ENCODE data around the gene SERPINI1.

The SERPINI1 gene, protein sequence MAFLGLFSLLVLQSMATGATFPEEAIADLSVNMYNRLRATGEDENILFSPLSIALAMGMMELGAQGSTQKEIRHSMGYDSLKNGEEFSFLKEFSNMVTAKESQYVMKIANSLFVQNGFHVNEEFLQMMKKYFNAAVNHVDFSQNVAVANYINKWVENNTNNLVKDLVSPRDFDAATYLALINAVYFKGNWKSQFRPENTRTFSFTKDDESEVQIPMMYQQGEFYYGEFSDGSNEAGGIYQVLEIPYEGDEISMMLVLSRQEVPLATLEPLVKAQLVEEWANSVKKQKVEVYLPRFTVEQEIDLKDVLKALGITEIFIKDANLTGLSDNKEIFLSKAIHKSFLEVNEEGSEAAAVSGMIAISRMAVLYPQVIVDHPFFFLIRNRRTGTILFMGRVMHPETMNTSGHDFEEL

DNA sequence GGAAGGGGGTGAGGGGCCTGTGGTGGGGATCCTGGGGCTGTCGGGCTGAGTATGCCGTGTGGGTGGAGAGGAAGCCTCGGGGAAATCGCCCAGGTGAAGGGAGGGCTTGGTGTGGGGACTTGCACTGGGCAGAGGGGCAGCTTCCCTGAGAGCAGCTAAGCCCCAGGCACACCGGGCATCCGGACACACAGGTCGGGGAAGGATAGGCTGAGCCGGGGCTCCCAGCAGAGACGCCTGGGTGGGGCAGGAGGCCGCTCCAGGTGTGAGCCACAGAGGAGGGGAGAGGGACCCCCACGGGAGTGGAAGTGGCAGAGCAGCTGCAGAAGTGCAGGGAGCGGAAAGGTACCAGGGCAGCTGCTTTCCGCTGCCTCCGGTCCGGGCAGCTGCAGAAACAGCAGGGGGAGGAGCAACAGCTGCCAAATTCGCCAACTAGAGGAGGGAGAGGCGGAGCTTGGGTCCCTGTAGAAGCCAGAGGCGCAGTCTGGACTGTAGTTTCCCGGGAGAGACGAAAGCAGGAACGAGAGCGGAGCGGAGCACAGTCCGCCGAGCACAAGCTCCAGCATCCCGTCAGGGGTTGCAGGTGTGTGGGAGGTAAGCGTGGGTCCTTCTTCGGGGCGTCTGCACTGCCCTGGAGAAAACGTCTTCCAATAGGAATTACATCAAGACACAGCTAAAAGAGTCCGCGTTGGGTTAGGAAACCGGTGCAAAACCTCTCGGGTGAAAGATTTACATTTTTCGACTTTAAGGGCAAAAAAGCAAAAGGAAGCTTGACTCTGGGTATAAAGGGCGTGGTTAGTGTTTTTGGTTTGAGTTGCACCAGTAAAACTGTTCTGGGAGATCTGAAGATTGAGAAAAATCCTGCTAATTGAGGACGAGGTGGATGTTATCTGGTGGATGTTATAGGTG lies at the start of gene SERPINI1:
SERPINI1 (plus strand) TSS at position 489 of the 906 bp plus-strand sequence. CDS start 53,408 bp downstream, outside the sequence.
- peak; percentile 58 for DNase-seq (ENCODE audit: low read depth)

- DNase-seq (ENCODE audit: low read depth) = no peak
Observed at GRCh38 chr3:167691366-167691765, 44.2 kb upstream of the SERPINI1 start.

GRCh38 chr3:167694121-167694520 lies 41.4 kb upstream of the SERPINI1 start:
- DNase-seq (ENCODE audit: low read depth) = no peak

DNA sequence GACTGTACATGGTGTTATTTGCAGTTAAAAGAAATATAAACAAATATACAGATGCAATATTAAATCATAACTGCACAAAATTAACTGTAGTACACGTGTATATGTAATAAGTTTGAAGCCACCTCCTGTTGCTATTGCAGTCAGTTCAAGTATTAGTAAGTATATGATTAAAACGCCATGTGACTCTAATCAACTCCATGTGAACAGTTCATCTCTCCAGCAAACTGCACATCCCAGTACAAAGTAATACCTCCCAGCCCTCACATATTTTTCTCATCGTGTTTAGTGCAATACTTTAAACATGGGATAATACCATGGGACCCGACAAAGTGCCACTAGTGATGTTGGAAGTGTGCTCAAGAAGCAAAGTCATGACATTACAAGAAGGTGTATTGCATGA lies 35.5 kb upstream of the SERPINI1 start:
- DNase-seq (ENCODE audit: low read depth) = no peak

DNA sequence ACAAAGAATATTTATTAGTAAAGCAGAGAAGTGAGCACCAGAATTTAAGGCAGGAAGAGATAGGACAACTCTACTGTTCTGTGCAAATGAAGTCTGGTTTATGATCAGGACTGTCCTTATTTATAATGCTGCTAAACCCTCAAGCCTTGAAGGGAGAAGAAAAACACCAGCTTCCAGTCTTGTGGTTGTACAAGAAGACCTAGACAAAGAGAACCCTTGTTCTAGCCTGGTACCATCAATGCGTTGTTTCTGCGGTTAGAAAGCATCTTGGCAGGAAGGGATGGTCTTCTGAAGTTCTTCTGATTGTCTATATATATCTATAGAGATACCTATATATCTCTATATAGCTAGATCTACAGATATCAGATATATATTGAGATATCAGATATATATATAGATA lies 34.6 kb upstream of the SERPINI1 start:
- DNase-seq (ENCODE audit: low read depth) = no peak

DNA sequence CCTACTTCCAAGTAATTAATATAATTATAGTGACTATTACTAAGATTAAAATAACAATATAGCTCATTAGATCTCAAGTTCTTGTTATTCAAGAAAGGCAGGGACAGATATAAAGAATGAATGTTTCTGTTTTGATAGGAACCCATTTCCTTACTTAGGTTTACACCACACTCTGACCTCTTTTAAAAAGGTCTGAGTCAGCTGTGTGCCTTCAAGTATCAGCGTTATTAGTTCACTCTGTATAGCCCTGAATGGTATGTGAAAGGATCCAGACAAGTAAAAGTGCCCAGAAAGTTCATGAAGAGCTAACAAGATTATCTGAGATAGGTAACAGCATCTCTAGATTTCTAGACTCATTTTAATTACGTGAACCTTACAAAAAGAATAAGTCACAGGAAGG lies 29.7 kb upstream of the SERPINI1 start:
- DNase-seq (ENCODE audit: low read depth) = no peak

- no peak for DNase-seq (ENCODE audit: low read depth)
Observed at GRCh38 chr3:167709690-167710089, 25.8 kb upstream of the SERPINI1 start.

GRCh38 chr3:167710552-167710951 lies 25.0 kb upstream of the SERPINI1 start:
- no peak for DNase-seq (ENCODE audit: low read depth)

DNA sequence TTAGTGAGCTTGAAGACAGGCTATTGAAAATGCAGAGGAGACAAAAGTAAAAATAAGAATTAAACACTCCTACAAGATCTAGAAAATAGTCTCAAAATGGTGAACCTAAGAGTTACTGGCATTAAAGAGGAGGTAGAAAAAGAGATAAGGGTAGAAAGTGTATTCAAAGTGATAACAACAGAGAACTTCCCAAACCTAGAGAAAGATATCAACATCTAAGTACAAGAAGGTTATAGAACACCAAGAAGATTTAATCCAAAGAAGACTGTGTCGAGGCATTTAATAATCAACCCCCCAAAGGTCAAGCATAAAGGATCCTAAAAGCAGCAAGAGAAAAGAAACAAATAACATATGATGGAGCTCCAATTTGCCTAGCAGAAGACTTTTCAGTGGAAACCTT lies 24.1 kb upstream of the SERPINI1 start:
- DNase-seq (ENCODE audit: low read depth) = no peak

DNA sequence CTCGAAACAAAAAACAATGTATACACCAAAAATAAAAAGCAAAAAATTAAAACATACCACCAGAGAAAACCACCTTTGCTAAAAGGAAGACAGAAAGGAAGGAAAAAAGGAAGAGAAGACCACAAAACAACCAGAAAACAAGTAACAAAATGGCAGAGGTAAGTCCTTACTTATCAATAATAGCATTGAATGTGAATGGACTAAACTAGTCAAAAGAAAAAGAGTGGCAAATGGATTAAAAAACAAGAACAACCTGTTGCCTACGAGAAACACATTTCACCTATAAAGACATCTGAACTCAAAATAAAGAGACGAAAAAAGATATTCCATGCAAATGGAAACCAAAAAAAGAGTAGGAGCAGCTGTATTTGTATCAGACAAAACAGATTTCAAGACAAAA lies 23.1 kb upstream of the SERPINI1 start:
- no peak for DNase-seq (ENCODE audit: low read depth)

GRCh38 chr3:167714871-167715270 lies 20.6 kb upstream of the SERPINI1 start:
- no peak for DNase-seq (ENCODE audit: low read depth)

- DNase-seq (ENCODE audit: low read depth) = no peak
Observed at GRCh38 chr3:167716920-167717319, 18.6 kb upstream of the SERPINI1 start.

DNA sequence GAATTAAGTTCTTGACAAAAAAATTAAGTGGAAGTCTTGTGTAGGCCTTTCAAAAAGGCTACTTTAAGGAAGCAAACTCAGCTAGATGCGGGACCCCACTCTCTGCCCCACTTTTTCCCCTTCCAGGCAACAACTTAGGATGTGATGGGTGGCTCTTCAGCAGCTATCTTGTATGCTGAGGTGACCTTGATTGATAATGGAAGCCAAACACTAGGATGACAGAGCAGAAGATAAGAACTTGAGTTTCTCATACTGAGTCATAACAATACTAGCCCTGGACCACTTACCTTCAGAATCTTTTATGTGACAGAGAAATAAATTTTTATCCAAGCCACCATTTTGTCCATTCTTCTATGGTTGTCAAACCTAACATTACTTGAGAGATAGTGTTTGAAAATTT lies 16.9 kb upstream of the SERPINI1 start:
- DNase-seq (ENCODE audit: low read depth) = no peak

DNA sequence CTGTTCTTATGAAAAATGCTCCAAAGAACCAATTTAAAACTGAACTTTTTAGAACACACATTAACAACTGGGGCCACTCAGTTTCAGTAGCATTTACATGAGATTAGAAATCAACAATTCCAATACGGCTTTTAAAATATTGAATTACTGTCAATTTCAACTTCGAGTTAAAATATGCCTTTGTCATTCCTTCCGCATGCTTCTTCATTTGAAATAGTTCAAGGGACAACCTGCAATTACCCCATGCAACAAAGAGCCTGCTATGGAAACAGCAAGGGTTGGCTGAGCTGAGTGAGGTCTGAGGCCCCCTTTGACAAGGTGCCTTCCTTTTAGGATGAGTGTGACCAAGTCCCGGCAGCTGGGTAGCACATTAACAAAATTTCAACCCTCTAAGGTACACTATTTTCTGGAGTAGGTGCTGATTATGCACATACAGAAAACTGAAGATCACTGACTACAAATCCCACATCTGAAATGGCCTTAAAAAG lies 12.5 kb upstream of the SERPINI1 start:
- DNase-seq (ENCODE audit: low read depth) = no peak

- no peak for DNase-seq (ENCODE audit: low read depth)
Observed at GRCh38 chr3:167723872-167724271, 11.6 kb upstream of the SERPINI1 start.

DNA sequence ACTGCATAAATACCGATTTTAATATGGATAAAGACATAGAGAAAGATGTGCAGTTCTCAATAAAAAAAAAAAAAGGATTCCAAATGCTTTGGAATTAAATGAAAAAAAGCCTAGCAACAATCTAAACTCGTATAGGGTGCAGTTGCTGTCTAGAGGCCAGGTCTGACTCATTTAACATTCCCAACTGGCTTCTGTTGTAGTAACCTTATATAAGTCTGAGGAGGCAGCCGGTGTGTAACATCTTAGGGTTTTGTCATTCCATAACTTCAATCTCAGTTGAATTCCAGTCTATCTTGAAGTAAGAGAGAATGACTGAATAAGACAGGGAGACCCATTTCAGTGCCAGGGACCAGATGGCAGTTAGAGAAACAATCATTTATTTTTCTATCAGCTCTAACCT lies 7.3 kb upstream of the SERPINI1 start:
- DNase-seq (ENCODE audit: low read depth) = no peak

DNA sequence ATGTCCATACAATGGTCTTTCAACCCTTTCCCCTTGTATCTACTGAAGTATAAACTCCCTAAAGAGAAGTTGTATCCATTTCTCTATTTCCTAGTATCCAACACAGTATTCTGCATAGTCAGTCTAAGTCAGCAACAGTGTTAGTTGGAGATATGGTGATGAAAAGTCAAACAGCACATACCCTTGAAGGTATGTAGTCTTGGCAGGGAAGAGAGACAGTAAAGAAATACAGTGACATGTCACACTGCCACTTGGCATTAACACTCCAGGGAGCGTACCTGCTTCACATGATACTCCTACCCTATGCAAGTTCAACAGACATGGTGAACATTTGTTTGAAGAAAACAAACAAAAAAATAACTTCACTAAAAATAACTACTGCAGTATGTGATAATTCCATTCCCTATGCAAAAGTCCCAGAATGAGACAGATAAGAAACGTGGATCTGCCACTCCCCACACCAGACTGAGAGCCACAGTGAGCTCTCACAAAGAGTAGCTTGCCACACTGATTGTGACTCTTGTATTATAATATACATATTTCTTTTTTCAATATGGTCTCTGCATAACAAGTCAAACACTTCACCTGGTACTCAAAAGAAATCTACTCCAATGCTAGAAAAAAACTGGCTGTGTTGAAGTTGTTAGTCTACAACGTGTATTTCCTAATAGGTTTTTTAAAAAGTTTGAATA lies 6.7 kb upstream of the SERPINI1 start:
- DNase-seq (ENCODE audit: low read depth) = no peak

- no peak for DNase-seq (ENCODE audit: low read depth)
Observed at GRCh38 chr3:167729591-167729990, 5.9 kb upstream of the SERPINI1 start.

- DNase-seq (ENCODE audit: low read depth) = no peak
Observed at GRCh38 chr3:167731393-167731792, 4.1 kb upstream of the SERPINI1 start.

DNA sequence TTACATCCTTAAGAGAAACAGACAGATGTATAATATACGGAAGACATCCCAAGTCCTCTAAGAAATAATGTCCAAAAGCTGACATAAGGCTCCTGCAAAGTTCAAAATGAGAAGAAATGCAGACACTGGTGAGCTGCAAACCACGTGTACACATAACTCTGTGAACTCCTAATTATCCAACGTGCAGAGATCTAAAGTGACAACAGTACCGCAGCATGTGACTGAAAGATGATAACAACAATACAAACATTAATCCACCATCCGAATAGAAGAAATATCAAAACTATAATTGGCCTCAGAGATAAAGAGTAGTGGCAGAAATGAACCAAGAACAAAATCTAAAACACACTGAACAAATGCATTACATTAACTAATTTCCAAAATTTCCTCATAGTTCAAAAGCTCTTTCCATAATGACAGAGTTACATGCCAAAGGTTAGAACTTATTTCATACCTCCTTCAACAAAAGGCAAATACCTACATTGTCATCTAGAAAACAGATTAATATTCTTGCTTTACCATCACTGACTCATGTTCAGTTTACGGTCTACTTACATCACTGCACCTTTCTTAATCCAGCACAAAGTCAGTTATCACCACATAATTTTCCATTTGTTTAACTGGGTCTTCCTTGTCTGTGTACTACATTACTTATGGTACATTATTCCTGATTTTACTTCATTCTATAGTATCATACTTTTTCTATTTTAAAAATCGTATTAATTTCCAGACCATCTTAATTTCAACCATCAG lies 3.0 kb upstream of the SERPINI1 start:
- DNase-seq (ENCODE audit: low read depth) = no peak

DNA sequence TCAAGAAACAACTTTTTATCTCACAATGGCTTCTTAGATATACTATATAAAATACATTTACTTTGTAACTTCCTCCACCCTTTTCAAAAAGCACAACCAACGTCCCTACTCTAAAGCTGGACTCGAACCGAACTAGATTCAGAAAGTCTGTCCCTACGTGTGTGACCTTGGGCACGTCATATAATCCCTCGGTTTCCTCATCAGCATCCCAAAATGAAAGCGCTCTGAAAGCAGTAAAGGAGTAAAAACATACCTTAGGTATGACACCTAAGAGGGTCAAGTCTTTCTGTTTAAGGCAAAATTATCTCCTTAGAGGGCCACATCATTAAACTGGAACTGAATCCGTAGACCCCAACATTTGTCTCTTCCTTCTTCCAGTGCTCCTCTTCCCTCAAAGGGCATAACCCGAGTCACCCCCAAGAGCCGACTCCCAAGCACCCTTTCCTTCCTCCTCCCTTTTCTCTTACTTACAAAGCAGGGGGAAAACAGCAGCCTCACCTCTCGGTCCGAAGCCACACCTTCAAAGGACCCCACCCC lies 1.5 kb upstream of the SERPINI1 start:
- DNase-seq (ENCODE audit: low read depth) = no peak

All from stimulated activated CD8-positive, alpha-beta memory T cell treated with anti-CD3 and anti-CD28 coated beads, Interleukin-12 subunit alpha, Interleukin-12 subunit beta, amount 100 ng/mL, for 4 hours (primary cell).